ENCODE results near the gene DFFB. TPM values are rescaled to one million over a fixed set of nuclear protein-coding genes. Genes with fewer than 3 reads are reported as not detected.

Gene DFFB
- total RNA-seq, 4 donors from 2014 or later: 7.4 to 18.3 (median 15.7) TPM; not detected in 1

DNA sequence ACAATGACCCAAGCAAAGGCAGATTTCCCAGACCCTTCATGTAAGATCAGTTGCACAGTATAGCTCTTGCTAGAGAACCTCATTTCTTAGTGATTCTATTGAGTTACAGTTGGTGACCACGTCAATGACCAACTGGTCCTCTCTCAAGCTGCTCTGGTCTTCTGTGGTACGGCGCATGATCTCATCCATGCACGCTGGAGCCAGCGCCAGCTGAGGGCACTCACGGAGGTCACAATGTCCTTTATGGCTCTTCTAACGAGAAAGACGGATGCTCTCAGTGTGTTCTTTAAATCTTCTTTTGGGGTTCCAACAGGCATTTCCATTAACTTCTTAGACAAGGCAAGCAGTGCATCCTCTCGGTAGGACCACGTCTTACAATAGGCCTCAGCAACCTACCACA, 22.6 kb upstream of the DFFB start:
- no peaks in the 10 kb centered on the region for H3K4me1 ChIP-seq
- no peak overlapping the region for H3K27ac ChIP-seq
- peaks cover 0 to 69% (median 22%) of the 10 kb centered on the region in 4 donors for H3K36me3 ChIP-seq
- H3K9me3 ChIP-seq: no peaks in the 10 kb centered on the region
- H3K4me3 ChIP-seq: no peak overlapping the region
- no peaks in the 10 kb centered on the region for H3K27me3 ChIP-seq
- intact Hi-C loops (cut with DNase I; ENCODE audit: low total_unique reads): no loop called here
- no peak for DNase-seq
- in situ Hi-C loops (cut with MboI; ENCODE audit: low pct_ligation_motif_present in 1 of 4, low pct_unique_long_range_greater_than_20kb in 1 of 4, low sequenced_read_pairs in 3 of 4): no loop called here
- WGBS, 2 donors (ENCODE audit: low coverage in 1 of 2): 96 to 100% methylated on average over 5 to 10 of the region's 10 CpGs
- TF ChIP-seq EP300 (IDR thresholded peaks at IDR 0.05; ENCODE audit: low read depth) (no peak), POLR2A (IDR thresholded peaks at IDR 0.05) (no peak), POLR2AphosphoS5 (IDR thresholded peaks at IDR 0.05) (no peak)
- TF ChIP-seq, protein P1, sequence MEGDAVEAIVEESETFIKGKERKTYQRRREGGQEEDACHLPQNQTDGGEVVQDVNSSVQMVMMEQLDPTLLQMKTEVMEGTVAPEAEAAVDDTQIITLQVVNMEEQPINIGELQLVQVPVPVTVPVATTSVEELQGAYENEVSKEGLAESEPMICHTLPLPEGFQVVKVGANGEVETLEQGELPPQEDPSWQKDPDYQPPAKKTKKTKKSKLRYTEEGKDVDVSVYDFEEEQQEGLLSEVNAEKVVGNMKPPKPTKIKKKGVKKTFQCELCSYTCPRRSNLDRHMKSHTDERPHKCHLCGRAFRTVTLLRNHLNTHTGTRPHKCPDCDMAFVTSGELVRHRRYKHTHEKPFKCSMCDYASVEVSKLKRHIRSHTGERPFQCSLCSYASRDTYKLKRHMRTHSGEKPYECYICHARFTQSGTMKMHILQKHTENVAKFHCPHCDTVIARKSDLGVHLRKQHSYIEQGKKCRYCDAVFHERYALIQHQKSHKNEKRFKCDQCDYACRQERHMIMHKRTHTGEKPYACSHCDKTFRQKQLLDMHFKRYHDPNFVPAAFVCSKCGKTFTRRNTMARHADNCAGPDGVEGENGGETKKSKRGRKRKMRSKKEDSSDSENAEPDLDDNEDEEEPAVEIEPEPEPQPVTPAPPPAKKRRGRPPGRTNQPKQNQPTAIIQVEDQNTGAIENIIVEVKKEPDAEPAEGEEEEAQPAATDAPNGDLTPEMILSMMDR (IDR thresholded peaks at IDR 0.05): no peak

DNA sequence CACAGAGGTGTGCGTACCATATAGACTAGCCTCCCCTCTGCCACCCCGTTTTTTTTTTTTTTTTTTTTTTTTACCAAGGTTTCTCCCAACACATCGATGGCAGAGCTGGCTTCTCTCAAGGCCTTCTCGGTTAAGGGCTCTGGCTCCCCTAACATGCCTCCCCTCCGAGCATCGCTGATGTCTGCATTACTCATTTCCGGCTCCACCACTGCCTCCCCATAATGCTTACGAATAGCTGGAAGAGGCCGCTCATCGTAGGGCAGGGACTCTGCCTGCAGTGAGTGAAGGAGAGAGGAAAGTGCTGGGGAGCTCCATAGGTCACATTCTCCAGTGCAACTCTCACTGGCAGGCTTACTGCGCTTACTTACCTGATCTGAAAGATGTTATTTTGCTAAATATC, 20.9 kb upstream of the DFFB start:
- H3K27me3 ChIP-seq: no peaks in the 10 kb centered on the region
- H3K9me3 ChIP-seq: no peaks in the 10 kb centered on the region
- no peak overlapping the region for H3K4me3 ChIP-seq
- TF ChIP-seq POLR2A (IDR thresholded peaks at IDR 0.05) (no peak), EP300 (IDR thresholded peaks at IDR 0.05; ENCODE audit: low read depth) (no peak), POLR2AphosphoS5 (IDR thresholded peaks at IDR 0.05) (no peak)
- TF ChIP-seq, protein P1 (IDR thresholded peaks at IDR 0.05): no peak
- WGBS, 2 donors (ENCODE audit: low coverage in 1 of 2): 98 to 100% methylated on average over 2 to 11 of the region's 11 CpGs
- no peaks in the 10 kb centered on the region for H3K4me1 ChIP-seq
- in situ Hi-C loops (cut with MboI; ENCODE audit: low pct_ligation_motif_present in 1 of 4, low pct_unique_long_range_greater_than_20kb in 1 of 4, low sequenced_read_pairs in 3 of 4): no loop called here
- no peak for DNase-seq
- intact Hi-C loops (cut with DNase I; ENCODE audit: low total_unique reads): no loop called here
- peaks cover 0 to 68% (median 17%) of the 10 kb centered on the region in 4 donors for H3K36me3 ChIP-seq
- H3K27ac ChIP-seq: no peak overlapping the region

DNA sequence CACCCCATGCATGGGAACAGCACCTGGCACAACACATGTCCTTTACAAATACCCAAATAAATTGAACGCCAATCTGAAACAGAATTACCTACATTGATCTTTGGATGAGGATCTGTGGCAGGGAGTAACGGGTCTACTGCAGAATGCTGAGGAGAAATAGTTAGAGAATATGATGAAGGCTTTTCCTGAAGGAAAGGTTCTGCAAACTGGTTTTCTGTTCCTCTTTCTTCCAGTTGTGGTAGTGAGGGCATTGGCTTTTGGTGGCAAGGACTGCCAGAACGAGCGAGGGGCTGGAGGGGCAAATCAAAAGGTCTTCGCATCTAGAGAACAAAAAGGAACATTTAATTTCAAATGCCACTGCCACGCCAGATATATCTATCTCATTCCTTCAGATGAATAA, 20.1 kb upstream of the DFFB start:
- no peak overlapping the region for H3K27ac ChIP-seq
- H3K4me1 ChIP-seq: no peaks in the 10 kb centered on the region
- H3K9me3 ChIP-seq: no peaks in the 10 kb centered on the region
- in situ Hi-C loops (cut with MboI; ENCODE audit: low pct_ligation_motif_present in 1 of 4, low pct_unique_long_range_greater_than_20kb in 1 of 4, low sequenced_read_pairs in 3 of 4): no loop called here
- WGBS, 2 donors (ENCODE audit: low coverage in 1 of 2): 95 to 100% methylated on average over 6 of the region's 6 CpGs
- peaks cover 0 to 68% (median 17%) of the 10 kb centered on the region in 4 donors for H3K36me3 ChIP-seq
- DNase-seq: no peak
- H3K4me3 ChIP-seq: no peak overlapping the region
- intact Hi-C loops (cut with DNase I; ENCODE audit: low total_unique reads): no loop called here
- TF ChIP-seq EP300 (IDR thresholded peaks at IDR 0.05; ENCODE audit: low read depth) (no peak), POLR2AphosphoS5 (IDR thresholded peaks at IDR 0.05) (no peak), POLR2A (IDR thresholded peaks at IDR 0.05) (no peak)
- TF ChIP-seq, protein P1 (IDR thresholded peaks at IDR 0.05): no peak
- no peaks in the 10 kb centered on the region for H3K27me3 ChIP-seq

DNA sequence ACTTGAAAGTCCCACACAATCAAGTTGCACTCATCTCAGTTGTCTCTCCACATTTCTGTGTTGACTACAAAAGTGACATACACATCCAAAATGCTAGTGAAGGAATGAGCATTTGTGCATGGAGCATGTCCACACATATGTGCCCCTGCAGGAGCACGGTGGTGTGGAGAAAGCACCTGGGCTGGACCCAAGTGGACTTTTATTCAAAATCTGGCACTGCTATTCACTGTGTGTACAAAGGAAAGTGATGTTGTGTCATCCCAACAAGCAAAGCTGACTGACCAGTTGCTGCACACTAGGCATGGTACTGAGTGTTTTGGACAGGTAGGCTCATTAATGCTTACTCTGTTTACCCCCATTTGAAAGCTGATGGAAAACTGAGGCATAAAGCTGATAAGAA, 19.6 kb upstream of the DFFB start:
- intact Hi-C loops (cut with DNase I; ENCODE audit: low total_unique reads): no loop called here
- 100% methylated on average over 1 of the region's 1 CpG; no CpG with 5 or more reads in 1 of the 2 donors for WGBS, 2 donors (ENCODE audit: low coverage in 1 of 2)
- Histone ChIP-seq H3K4me1 (no peaks in the 10 kb centered on the region), H3K27ac (no peak overlapping the region), H3K9me3 (no peaks in the 10 kb centered on the region), H3K27me3 (no peaks in the 10 kb centered on the region), H3K36me3 (peaks cover 0 to 64% (median 19%) of the 10 kb centered on the region in 4 donors), H3K4me3 (no peak overlapping the region)
- no peak for DNase-seq
- in situ Hi-C loops (cut with MboI; ENCODE audit: low pct_ligation_motif_present in 1 of 4, low pct_unique_long_range_greater_than_20kb in 1 of 4, low sequenced_read_pairs in 3 of 4): no loop called here
- TF ChIP-seq, protein P1 (IDR thresholded peaks at IDR 0.05): no peak
- TF ChIP-seq POLR2AphosphoS5 (IDR thresholded peaks at IDR 0.05) (no peak), EP300 (IDR thresholded peaks at IDR 0.05; ENCODE audit: low read depth) (no peak), POLR2A (IDR thresholded peaks at IDR 0.05) (no peak)
